PC-9 (cell line): ENCODE results near the gene PRRC2B. TPM values are rescaled to one million over a fixed set of nuclear protein-coding genes. Genes with fewer than 3 reads are reported as not detected.
A peak's percentile ranks its signal among the peaks of the same experiment; 100 is the strongest.
"Not testable (repeated sequence)": the region's sequence is repeated elsewhere in the genome, so short reads cannot be mapped to it uniquely, and the experiment has no call there.

ENCODE experiments used
- BruUV-seq: library from RNA; stranded (reverse); fragments of 400-500 nt; replicated peaks from 2 replicates; lab custom pipeline; 2021; lab: Mats Ljungman, UMichigan
- CTCF ChIA-PET: fragments of 300-600 bp; sonication (Branson Sonifier 250); formaldehyde crosslinking; loops from one replicate; lab custom pipeline; 2022; ENCODE audit warnings: antibody characterized with exemption; lab: Charles Lee
- POLR2A ChIA-PET: fragments of 300-600 bp; sonication (Branson Sonifier 250); formaldehyde crosslinking; loops from one replicate; lab custom pipeline; 2022; ENCODE audit warnings: antibody characterized with exemption; ENCODE audit not compliant: unreplicated experiment; lab: Charles Lee
- DNase-seq, 2 experiments: peaks; one replicate each; pipeline versions ENCODE4 v3.0.0 to v3.0.0-alpha.2; 2015 to 2022; ENCODE audit warnings: mixed read lengths in 1 of 2
- H2AFZ ChIP-seq: fragments of 200-600 bp; sonication (generic); 2 replicates; pipeline ENCODE4 v1.8.1; 2017; ENCODE audit warnings: antibody characterized with exemption
- H3F3A ChIP-seq: fragments of 200-600 bp; sonication (generic); 2 replicates; pipeline ENCODE4 v1.8.1; 2017; ENCODE audit warnings: antibody characterized with exemption, mild to moderate bottlenecking, low read depth; ENCODE audit not compliant: insufficient read depth
- H3K27ac ChIP-seq: fragments of 200-600 bp; sonication (generic); 2 replicates; pipeline ENCODE4 v1.6.1; 2016; ENCODE audit warnings: mixed run types
- H3K27me3 ChIP-seq: fragments of 200-600 bp; sonication (generic); 2 replicates; pipeline ENCODE4 v1.6.1; 2016; ENCODE audit warnings: low read depth, mixed run types; ENCODE audit not compliant: insufficient read depth
- H3K36me3 ChIP-seq: fragments of 200-600 bp; sonication (generic); 2 replicates; pipeline ENCODE4 v1.6.1; 2016; ENCODE audit warnings: low read depth, mixed run types
- H3K4me1 ChIP-seq: fragments of 200-600 bp; sonication (generic); replicated peaks from 2 replicates; pipeline ENCODE4 v1.6.1; 2016; ENCODE audit warnings: mixed run types; ENCODE audit not compliant: insufficient read depth
- H3K4me2 ChIP-seq: fragments of 200-600 bp; sonication (generic); 2 replicates; pipeline ENCODE4 v1.6.1; 2017; ENCODE audit warnings: mixed run types
- H3K4me3 ChIP-seq: fragments of 200-600 bp; sonication (generic); 2 replicates; pipeline ENCODE4 v1.6.1; 2016; ENCODE audit warnings: mixed run types
- H3K79me2 ChIP-seq: fragments of 200-600 bp; sonication (generic); 2 replicates; pipeline ENCODE4 v1.6.1; 2017; ENCODE audit warnings: low read depth, mixed run types
- H3K9me2 ChIP-seq: fragments of 200-600 bp; sonication (generic); 2 replicates; pipeline ENCODE4 v1.8.1; 2017; ENCODE audit warnings: mild to moderate bottlenecking; ENCODE audit not compliant: insufficient read depth
- H3K9me3 ChIP-seq: fragments of 200-600 bp; sonication (generic); 2 replicates; pipeline ENCODE4 v1.8.1; 2016; ENCODE audit warnings: low read depth; ENCODE audit not compliant: insufficient read depth
- H4K20me1 ChIP-seq: fragments of 200-600 bp; sonication (generic); 2 replicates; pipeline ENCODE4 v1.8.1; 2017; ENCODE audit not compliant: insufficient read depth
- CTCF ChIP-seq: fragments of 200-600 bp; sonication (generic); conservative IDR thresholded peaks from 2 replicates; pipeline ENCODE4 v1.6.1; 2017; ENCODE audit warnings: mixed run types, antibody characterized with exemption, mild to moderate bottlenecking, moderate library complexity
- EZH2 ChIP-seq: fragments of 200-600 bp; sonication (generic); IDR thresholded peaks from 2 replicates; pipeline ENCODE4 v1.8.0; 2017; ENCODE audit warnings: antibody characterized with exemption, low read depth
- intact Hi-C: fragments of 100-400 bp; cut with micrococcal nuclease; formaldehyde crosslinking; loops from one replicate; pipeline ENCODE4 v1.10.0; 2022; ENCODE audit not compliant: unreplicated experiment
- total RNA-seq: library from RNA; stranded (reverse); gene quantifications from 2 replicates; pipeline ENCODE4 v1.2.3, GENCODE V29; 2021

The PRRC2B gene
- total RNA-seq, 1 experiment from 2014 or later = 361 TPM

GRCh38 chr9:131370638-131371037 is 23.2 kb upstream of the PRRC2B start:
- Histone ChIP-seq H3K9me3 (no peaks in the 10 kb centered on the region), H3K27ac (no peak overlapping the region), H3F3A (peaks cover 32% of the 10 kb centered on the region), H4K20me1 (no peaks in the 10 kb centered on the region), H3K27me3 (no peaks in the 10 kb centered on the region), H3K79me2 (peaks cover 11% of the 10 kb centered on the region; the same call in 1 of the 2 replicates), H2AFZ (no peak overlapping the region), H3K4me2 (no peak overlapping the region), H3K9me2 (no peaks in the 10 kb centered on the region), H3K36me3 (no peaks in the 10 kb centered on the region), H3K4me1 (peaks cover 32% of the 10 kb centered on the region), H3K4me3 (no peak overlapping the region)
- no peak for DNase-seq
- no peak for TF ChIP-seq EZH2
- TF ChIP-seq CTCF = no peak
- CTCF ChIA-PET = no interaction called here
- no TSS peak for BruUV-seq
- POLR2A ChIA-PET = no interaction called here
- intact Hi-C loops = no loop called here

GRCh38 chr9:131372599-131372973 is 21.3 kb upstream of the PRRC2B start:
- CTCF ChIA-PET = interaction anchor here (0.6 to 0.7 kb wide), 2 partner anchors 37 to 128 kb away, joined by 3 to 7 read pairs; no protein-coding TSS in a partner anchor

GRCh38 chr9:131374638-131375037 is 19.2 kb upstream of the PRRC2B start:
- peak overlapping the region; percentile 84 for H3K4me2 ChIP-seq
- H3K27me3 ChIP-seq, DNase-seq, H3K36me3 ChIP-seq, H4K20me1 ChIP-seq, intact Hi-C loops, BruUV-seq, H2AFZ ChIP-seq, H3K27ac ChIP-seq, H3K9me2 ChIP-seq, H3K9me3 ChIP-seq: not testable (repeated sequence)
- H3K4me1 ChIP-seq = peaks cover 18% of the 10 kb centered on the region
- POLR2A ChIA-PET = interaction anchor here (0.6 kb wide), 1 partner anchor 576 kb away, joined by 6 read pairs; no protein-coding TSS in a partner anchor
- peak overlapping the region; percentile 68; the same call in 1 of the 2 replicates for H3K4me3 ChIP-seq
- H3F3A ChIP-seq = peaks cover 24% of the 10 kb centered on the region; the same call in 1 of the 2 replicates
- CTCF ChIA-PET = interaction anchor here (0.6 kb wide), 1 partner anchor 176 kb away, joined by 11 read pairs; no protein-coding TSS in a partner anchor
- H3K79me2 ChIP-seq = peaks cover 11% of the 10 kb centered on the region; the same call in 1 of the 2 replicates

More at GRCh38 chr9:131372599-131372973, 21.3 kb upstream of the PRRC2B start:
- peak overlapping the region; percentile 92 for H2AFZ ChIP-seq
- H4K20me1 ChIP-seq, H3K27me3 ChIP-seq, BruUV-seq, H3K9me3 ChIP-seq, H3K36me3 ChIP-seq, DNase-seq, H3K9me2 ChIP-seq, intact Hi-C loops: not testable (repeated sequence)
- H3F3A ChIP-seq = peaks cover 24% of the 10 kb centered on the region
- peak overlapping the region; percentile 69 for H3K27ac ChIP-seq
- POLR2A ChIA-PET = interaction anchor here (0.6 to 1.5 kb wide), 6 partner anchors 10 to 329 kb away, joined by 3 to 11 read pairs (median 4); no protein-coding TSS in a partner anchor
- peak overlapping the region; percentile 84 for H3K4me2 ChIP-seq
- peaks cover 11% of the 10 kb centered on the region; the same call in 1 of the 2 replicates for H3K79me2 ChIP-seq
- peaks cover 19% of the 10 kb centered on the region for H3K4me1 ChIP-seq
- H3K4me3 ChIP-seq = peak overlapping the region; percentile 68

DNA sequence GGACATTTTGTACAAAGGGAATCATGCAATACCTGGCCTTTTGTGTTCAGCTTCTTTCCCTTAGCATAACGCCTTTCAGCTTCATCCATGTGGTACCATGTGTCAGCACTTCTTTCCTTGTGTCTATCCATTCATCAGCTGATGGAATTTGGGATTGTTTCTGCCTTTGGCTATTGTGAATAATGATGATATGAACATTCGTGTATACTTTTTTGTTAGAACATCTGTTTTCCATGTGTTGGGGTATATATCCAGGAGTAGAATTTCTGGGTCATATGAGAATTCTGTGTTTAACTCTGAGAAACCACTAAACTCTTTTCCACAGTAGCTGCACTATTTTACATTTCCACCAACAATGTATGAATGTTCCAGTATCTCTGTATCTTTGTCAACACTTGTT is 14.8 kb upstream of the PRRC2B start:
- intact Hi-C loops = no loop called here
- Histone ChIP-seq H3K9me3 (no peaks in the 10 kb centered on the region), H3K27ac (no peak overlapping the region), H4K20me1 (no peaks in the 10 kb centered on the region; the same call in 1 of the 2 replicates), H3K4me3 (no peak overlapping the region), H2AFZ (no peak overlapping the region), H3K4me1 (peaks cover 26% of the 10 kb centered on the region), H3K9me2 (no peaks in the 10 kb centered on the region), H3K4me2 (no peak overlapping the region), H3K27me3 (no peaks in the 10 kb centered on the region), H3K79me2 (no peaks in the 10 kb centered on the region), H3K36me3 (no peaks in the 10 kb centered on the region), H3F3A (peaks cover 23% of the 10 kb centered on the region; the same call in 1 of the 2 replicates)
- BruUV-seq = no TSS peak
- CTCF ChIA-PET = no interaction called here
- POLR2A ChIA-PET = no interaction called here
- DNase-seq = no peak
- no peak for TF ChIP-seq EZH2
- no peak for TF ChIP-seq CTCF
